Measurements from ENCODE around the gene SLCO4C1. TPM values are rescaled to one million over a fixed set of nuclear protein-coding genes. Genes with fewer than 3 reads are reported as not detected.

SLCO4C1 gene
- total RNA-seq, 2 donors from 2014 or later = 0.08 to 0.22 TPM

DNA sequence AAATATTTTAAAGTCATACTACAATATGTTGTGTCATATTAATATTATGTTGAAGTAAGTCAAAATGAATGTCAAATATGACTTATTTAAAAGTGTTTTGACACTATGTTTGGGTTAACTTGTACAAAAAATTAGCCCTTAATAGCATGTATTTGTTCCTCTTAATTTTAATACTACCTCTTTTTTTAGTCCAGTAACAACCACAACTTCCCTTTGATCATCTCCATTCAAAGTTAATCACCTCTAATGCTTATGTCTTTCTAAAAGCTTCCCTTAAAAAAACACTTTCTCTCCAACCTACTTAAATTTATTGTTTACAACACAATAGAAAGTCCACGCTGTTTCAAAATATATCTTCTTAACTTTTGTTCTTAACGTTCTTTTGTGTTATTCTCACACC, 9.6 kb downstream of the SLCO4C1 start:
- no peak overlapping the region for H3K4me3 ChIP-seq
- no peak overlapping the region for H3K27ac ChIP-seq
- no peaks in the 10 kb centered on the region for H3K4me1 ChIP-seq
- H3K27me3 ChIP-seq = no peaks in the 10 kb centered on the region
- H3K36me3 ChIP-seq = no peaks in the 10 kb centered on the region
- DNase-seq (ENCODE audit: low spot score) = no peak
- TF ChIP-seq, protein P1, sequence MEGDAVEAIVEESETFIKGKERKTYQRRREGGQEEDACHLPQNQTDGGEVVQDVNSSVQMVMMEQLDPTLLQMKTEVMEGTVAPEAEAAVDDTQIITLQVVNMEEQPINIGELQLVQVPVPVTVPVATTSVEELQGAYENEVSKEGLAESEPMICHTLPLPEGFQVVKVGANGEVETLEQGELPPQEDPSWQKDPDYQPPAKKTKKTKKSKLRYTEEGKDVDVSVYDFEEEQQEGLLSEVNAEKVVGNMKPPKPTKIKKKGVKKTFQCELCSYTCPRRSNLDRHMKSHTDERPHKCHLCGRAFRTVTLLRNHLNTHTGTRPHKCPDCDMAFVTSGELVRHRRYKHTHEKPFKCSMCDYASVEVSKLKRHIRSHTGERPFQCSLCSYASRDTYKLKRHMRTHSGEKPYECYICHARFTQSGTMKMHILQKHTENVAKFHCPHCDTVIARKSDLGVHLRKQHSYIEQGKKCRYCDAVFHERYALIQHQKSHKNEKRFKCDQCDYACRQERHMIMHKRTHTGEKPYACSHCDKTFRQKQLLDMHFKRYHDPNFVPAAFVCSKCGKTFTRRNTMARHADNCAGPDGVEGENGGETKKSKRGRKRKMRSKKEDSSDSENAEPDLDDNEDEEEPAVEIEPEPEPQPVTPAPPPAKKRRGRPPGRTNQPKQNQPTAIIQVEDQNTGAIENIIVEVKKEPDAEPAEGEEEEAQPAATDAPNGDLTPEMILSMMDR (IDR thresholded peaks at IDR 0.05) = no peak
- no peaks in the 10 kb centered on the region for H3K9me3 ChIP-seq

GRCh38 chr5:102283102-102283797, 12.8 kb downstream of the SLCO4C1 start:
- H3K9me3 ChIP-seq = no peaks in the 10 kb centered on the region
- no peak for DNase-seq (ENCODE audit: low spot score)
- TF ChIP-seq, protein P1 (IDR thresholded peaks at IDR 0.05) = no peak
- no peaks in the 10 kb centered on the region for H3K27me3 ChIP-seq
- no peak overlapping the region for H3K4me3 ChIP-seq
- no peaks in the 10 kb centered on the region for H3K4me1 ChIP-seq
- H3K27ac ChIP-seq = no peak overlapping the region
- no peaks in the 10 kb centered on the region for H3K36me3 ChIP-seq

- Histone ChIP-seq H3K27ac (no peak overlapping the region), H3K27me3 (no peaks in the 10 kb centered on the region), H3K36me3 (no peaks in the 10 kb centered on the region), H3K4me3 (no peak overlapping the region), H3K4me1 (no peaks in the 10 kb centered on the region), H3K9me3 (no peaks in the 10 kb centered on the region)
- DNase-seq (ENCODE audit: low spot score) = no peak
- TF ChIP-seq, protein P1 (IDR thresholded peaks at IDR 0.05) = no peak
Measured at GRCh38 chr5:102279711-102280110, 16.4 kb downstream of the SLCO4C1 start.

- no peaks in the 10 kb centered on the region for H3K36me3 ChIP-seq
- DNase-seq (ENCODE audit: low spot score) = no peak
- no peaks in the 10 kb centered on the region for H3K4me1 ChIP-seq
- H3K9me3 ChIP-seq = no peaks in the 10 kb centered on the region
- H3K27me3 ChIP-seq = no peaks in the 10 kb centered on the region
- no peak overlapping the region for H3K4me3 ChIP-seq
- TF ChIP-seq, protein P1 (IDR thresholded peaks at IDR 0.05) = no peak
- no peak overlapping the region for H3K27ac ChIP-seq
Measured at GRCh38 chr5:102278231-102278630, 17.9 kb downstream of the SLCO4C1 start.

- Histone ChIP-seq H3K4me3 (no peak overlapping the region), H3K9me3 (no peaks in the 10 kb centered on the region), H3K4me1 (no peaks in the 10 kb centered on the region), H3K27ac (no peak overlapping the region), H3K36me3 (no peaks in the 10 kb centered on the region), H3K27me3 (no peaks in the 10 kb centered on the region)
- DNase-seq (ENCODE audit: low spot score) = no peak
- TF ChIP-seq, protein P1 (IDR thresholded peaks at IDR 0.05) = no peak
Measured at GRCh38 chr5:102277144-102277543, 18.9 kb downstream of the SLCO4C1 start.

DNA sequence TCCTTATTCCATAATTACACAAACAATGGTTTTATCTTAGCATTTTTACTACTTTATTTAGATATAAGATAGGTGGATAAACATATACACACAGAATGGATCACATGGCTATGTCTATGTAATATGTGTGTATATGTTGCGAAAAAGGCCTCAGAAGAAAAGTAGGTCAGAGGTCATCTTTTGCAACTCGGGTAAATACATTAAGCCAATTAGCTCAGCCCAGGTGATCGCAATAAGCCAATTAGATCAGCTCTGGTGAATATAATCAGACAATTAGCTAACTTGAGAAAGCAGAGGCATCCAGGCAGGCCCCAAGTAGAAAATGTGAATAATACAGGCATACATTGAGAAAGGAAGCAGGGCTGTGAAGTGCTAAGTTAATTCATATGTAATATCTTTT, 24.3 kb downstream of the SLCO4C1 start:
- H3K36me3 ChIP-seq = no peaks in the 10 kb centered on the region
- TF ChIP-seq, protein P1 (IDR thresholded peaks at IDR 0.05) = no peak
- H3K27ac ChIP-seq = no peak overlapping the region
- no peak for DNase-seq (ENCODE audit: low spot score)
- no peaks in the 10 kb centered on the region for H3K27me3 ChIP-seq
- H3K4me1 ChIP-seq = no peaks in the 10 kb centered on the region
- H3K4me3 ChIP-seq = no peak overlapping the region
- peaks cover 0 to 11% of the 10 kb centered on the region in 2 donors for H3K9me3 ChIP-seq
